GM18951 (cell line): Measurements from ENCODE around the gene KATNAL1.

ENCODE experiments used
- POLR2A ChIP-seq: IDR thresholded peaks from 4 replicates; pipeline ENCODE4 v1.6.1; 2011; ENCODE audit warnings: mild to moderate bottlenecking; ENCODE audit not compliant: insufficient read length, insufficient read depth; ENCODE audit errors: extremely low read depth
- in situ Hi-C: fragments of 300-500 bp; cut with MboI; formaldehyde crosslinking; loops from one replicate; pipeline ENCODE4 v1.12.0; 2022; ENCODE audit warnings: low sequenced_read_pairs, mixed read lengths, inconsistent platforms; ENCODE audit not compliant: unreplicated experiment

Gene KATNAL1

GRCh38 chr13:30307194-30307970, at the start of gene KATNAL1:
Gene KATNAL1 (minus strand): TSS chr13:30307551. CDS start chr13:30283777, 23,774 bp downstream.
- TF ChIP-seq POLR2A = peak; percentile 49
- in situ Hi-C loops = no loop called here

GRCh38 chr13:30355839-30356238, 48.5 kb upstream of the KATNAL1 start:
- in situ Hi-C loops = no loop called here
- TF ChIP-seq POLR2A = no peak

GRCh38 chr13:30355384-30355699, 48.0 kb upstream of the KATNAL1 start:
- no peak for TF ChIP-seq POLR2A
- in situ Hi-C loops = no loop called here

GRCh38 chr13:30354493-30355383, 47.4 kb upstream of the KATNAL1 start:
- in situ Hi-C loops = no loop called here
- no peak for TF ChIP-seq POLR2A

GRCh38 chr13:30353471-30354215, 46.3 kb upstream of the KATNAL1 start:
- in situ Hi-C loops = no loop called here
- no peak for TF ChIP-seq POLR2A

- in situ Hi-C loops = no loop called here
- no peak for TF ChIP-seq POLR2A
Measured at GRCh38 chr13:30353060-30353459, 45.7 kb upstream of the KATNAL1 start.

GRCh38 chr13:30352121-30352520, 44.8 kb upstream of the KATNAL1 start:
- no peak for TF ChIP-seq POLR2A
- in situ Hi-C loops = no loop called here

GRCh38 chr13:30346789-30347167, 39.4 kb upstream of the KATNAL1 start:
- TF ChIP-seq POLR2A = no peak
- in situ Hi-C loops = no loop called here

GRCh38 chr13:30346153-30346788, 38.9 kb upstream of the KATNAL1 start:
- in situ Hi-C loops = no loop called here
- TF ChIP-seq POLR2A = no peak

- in situ Hi-C loops = no loop called here
- TF ChIP-seq POLR2A = no peak
Measured at GRCh38 chr13:30345426-30346100, 38.2 kb upstream of the KATNAL1 start.

- in situ Hi-C loops = no loop called here
- TF ChIP-seq POLR2A = no peak
Measured at GRCh38 chr13:30341815-30342570, 34.6 kb upstream of the KATNAL1 start.

- in situ Hi-C loops = no loop called here
- TF ChIP-seq POLR2A = no peak
Measured at GRCh38 chr13:30340331-30341250, 33.2 kb upstream of the KATNAL1 start.
